ENCODE results near the gene RFTN1. TPM values are rescaled to one million over a fixed set of nuclear protein-coding genes. Genes with fewer than 3 reads are reported as not detected.

RFTN1 gene
- total RNA-seq, 4 donors from 2014 or later = 11.2 to 39.5 (median 25.6) TPM

DNA sequence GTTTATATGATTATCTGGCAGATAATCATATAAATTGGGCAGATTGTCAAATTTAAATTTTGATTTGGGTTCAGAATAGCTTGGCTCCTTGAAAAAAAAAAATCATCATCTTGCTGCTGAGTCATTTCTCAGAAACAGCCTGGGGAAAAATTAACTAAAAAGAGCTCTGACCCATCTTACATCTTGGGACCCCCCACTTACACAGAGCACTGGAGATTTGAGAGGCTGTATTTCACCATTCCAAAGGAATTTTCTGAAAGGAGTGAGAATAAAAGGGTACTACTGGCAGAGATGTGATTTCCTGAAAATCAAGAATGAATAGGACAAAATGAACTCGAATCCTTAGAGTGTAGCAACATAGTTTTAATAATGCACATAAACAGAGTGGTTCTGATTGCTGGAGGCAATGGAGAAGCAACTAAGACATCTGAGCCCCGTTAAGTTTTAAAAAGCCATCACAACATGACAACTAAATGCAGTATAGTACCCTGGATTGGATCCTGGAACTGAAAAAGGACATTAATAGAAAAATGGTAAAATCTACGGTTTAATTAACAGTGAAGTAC is 97.5 kb downstream of the RFTN1 start:
- intact Hi-C loops (cut with DNase I; ENCODE audit: low total_unique reads) = no loop called here
- no peak for DNase-seq (ENCODE audit: low spot score in 2 of 2)
- TF ChIP-seq POLR2A (IDR thresholded peaks at IDR 0.05) = no peak
- TF ChIP-seq, protein P1, sequence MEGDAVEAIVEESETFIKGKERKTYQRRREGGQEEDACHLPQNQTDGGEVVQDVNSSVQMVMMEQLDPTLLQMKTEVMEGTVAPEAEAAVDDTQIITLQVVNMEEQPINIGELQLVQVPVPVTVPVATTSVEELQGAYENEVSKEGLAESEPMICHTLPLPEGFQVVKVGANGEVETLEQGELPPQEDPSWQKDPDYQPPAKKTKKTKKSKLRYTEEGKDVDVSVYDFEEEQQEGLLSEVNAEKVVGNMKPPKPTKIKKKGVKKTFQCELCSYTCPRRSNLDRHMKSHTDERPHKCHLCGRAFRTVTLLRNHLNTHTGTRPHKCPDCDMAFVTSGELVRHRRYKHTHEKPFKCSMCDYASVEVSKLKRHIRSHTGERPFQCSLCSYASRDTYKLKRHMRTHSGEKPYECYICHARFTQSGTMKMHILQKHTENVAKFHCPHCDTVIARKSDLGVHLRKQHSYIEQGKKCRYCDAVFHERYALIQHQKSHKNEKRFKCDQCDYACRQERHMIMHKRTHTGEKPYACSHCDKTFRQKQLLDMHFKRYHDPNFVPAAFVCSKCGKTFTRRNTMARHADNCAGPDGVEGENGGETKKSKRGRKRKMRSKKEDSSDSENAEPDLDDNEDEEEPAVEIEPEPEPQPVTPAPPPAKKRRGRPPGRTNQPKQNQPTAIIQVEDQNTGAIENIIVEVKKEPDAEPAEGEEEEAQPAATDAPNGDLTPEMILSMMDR (IDR thresholded peaks at IDR 0.05) = no peak
- no peak overlapping the region for H3K4me3 ChIP-seq (ENCODE audit: low read depth, poor library complexity, severe bottlenecking)
- WGBS, 2 donors = 50 to 51% methylated on average over 3 of the region's 3 CpGs

DNA sequence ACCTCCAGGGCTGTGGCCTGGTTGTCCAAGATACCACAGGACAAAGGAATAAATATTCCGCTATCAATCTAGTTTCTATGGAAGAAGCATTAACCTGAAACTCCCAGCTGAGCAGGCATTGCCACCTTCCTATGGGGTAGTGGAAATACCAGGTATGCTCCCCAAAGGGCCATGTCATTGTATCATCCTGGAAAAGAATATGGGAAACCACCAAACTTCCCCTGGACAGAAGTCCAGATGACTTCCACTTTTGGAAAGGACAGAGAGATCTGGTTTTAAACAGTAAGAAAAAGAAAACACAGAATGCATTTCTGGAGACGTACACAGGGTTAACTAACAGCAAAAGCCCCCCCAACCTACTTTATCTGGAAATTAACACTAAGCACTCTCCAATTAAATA is 100.2 kb downstream of the RFTN1 start:
- H3K4me3 ChIP-seq (ENCODE audit: low read depth, poor library complexity, severe bottlenecking) = no peak overlapping the region
- WGBS, 2 donors = 91 to 92% methylated on average over 2 of the region's 2 CpGs
- DNase-seq (ENCODE audit: low spot score in 2 of 2) = no peak
- no peak for TF ChIP-seq POLR2A (IDR thresholded peaks at IDR 0.05)
- TF ChIP-seq, protein P1 (IDR thresholded peaks at IDR 0.05) = no peak
- intact Hi-C loops (cut with DNase I; ENCODE audit: low total_unique reads) = no loop called here

DNA sequence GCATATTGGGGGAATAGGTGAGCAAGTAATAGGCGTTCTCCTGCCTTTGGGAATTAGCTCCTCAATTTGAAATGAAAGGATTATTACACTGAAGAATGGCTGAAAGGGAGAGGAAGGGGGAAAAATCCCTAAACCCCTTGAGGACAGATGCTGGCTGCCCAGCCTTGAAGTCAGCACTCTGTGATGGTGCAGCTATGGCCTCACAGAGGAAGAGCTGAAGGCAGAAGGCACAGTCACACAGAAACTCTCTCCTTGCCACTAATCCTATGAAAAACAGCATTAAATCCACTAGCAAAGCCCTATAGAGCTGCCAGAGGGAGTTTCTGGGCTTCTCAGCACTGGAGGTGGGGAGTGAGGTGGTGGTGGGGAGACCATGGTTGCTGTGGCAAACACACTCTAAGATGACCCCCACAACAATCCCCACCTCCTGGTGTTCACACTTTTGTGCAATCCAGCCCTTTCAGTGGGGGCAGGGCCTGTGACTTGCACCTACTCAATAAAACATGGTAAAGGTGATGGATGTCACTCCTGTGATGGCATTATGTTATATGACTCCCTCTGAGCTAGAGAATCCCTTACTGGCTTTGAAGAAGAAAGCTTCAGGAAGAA is 101.2 kb downstream of the RFTN1 start:
- intact Hi-C loops (cut with DNase I; ENCODE audit: low total_unique reads) = no loop called here
- WGBS, 2 donors = 88 to 91% methylated on average over 1 of the region's 1 CpG
- TF ChIP-seq, protein P1 (IDR thresholded peaks at IDR 0.05) = no peak
- no peak for TF ChIP-seq POLR2A (IDR thresholded peaks at IDR 0.05)
- DNase-seq (ENCODE audit: low spot score in 2 of 2) = no peak
- no peak overlapping the region for H3K4me3 ChIP-seq (ENCODE audit: low read depth, poor library complexity, severe bottlenecking)

DNA sequence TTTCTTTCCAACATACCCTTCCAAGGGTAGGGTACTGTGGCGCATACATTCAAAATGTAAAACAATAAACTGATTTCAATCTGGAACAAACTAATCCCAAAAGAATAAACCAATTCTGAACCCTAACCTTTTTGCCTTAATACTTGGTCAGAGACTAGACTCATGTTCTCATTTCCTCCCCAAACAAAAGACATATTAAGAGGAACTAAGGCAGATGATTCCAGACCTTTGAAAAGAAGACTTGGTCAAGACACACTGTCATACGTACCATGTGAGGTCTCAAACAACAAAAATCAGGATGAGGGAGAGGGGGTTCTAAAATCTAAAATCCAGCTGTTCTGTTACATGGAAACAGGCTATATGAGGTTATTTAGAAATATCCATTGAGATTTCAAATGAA is 102.1 kb downstream of the RFTN1 start:
- TF ChIP-seq, protein P1 (IDR thresholded peaks at IDR 0.05) = no peak
- TF ChIP-seq POLR2A (IDR thresholded peaks at IDR 0.05) = no peak
- H3K4me3 ChIP-seq (ENCODE audit: low read depth, poor library complexity, severe bottlenecking) = no peak overlapping the region
- intact Hi-C loops (cut with DNase I; ENCODE audit: low total_unique reads) = no loop called here
- no peak for DNase-seq (ENCODE audit: low spot score in 2 of 2)
- 82 to 88% methylated on average over 2 of the region's 2 CpGs for WGBS, 2 donors

DNA sequence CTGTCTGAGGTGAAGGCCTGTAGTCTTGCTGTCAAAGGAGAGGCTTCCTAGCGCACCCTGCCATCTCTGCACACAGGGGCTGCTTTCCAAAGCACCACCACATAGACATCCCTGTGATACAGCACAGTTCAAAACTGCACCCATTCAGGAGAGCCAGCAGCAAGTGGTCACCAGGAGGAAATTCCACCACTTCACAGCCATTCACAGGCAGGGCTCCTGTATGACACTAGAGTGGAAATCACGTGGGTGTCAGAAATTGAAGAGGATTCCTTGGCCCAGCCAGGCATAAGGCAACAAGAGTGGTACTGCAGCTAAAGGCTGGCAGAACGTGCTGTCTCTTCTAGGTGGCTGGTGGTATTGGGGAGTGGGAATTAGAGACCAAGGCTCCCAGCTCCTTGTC is 102.8 kb downstream of the RFTN1 start:
- DNase-seq (ENCODE audit: low spot score in 2 of 2) = peak in 1 of 2 donors; percentile 59
- H3K4me3 ChIP-seq (ENCODE audit: low read depth, poor library complexity, severe bottlenecking) = no peak overlapping the region
- WGBS, 2 donors = 85 to 90% methylated on average over 3 of the region's 3 CpGs
- TF ChIP-seq, protein P1 (IDR thresholded peaks at IDR 0.05) = no peak
- TF ChIP-seq POLR2A (IDR thresholded peaks at IDR 0.05) = no peak
- intact Hi-C loops (cut with DNase I; ENCODE audit: low total_unique reads) = no loop called here

DNA sequence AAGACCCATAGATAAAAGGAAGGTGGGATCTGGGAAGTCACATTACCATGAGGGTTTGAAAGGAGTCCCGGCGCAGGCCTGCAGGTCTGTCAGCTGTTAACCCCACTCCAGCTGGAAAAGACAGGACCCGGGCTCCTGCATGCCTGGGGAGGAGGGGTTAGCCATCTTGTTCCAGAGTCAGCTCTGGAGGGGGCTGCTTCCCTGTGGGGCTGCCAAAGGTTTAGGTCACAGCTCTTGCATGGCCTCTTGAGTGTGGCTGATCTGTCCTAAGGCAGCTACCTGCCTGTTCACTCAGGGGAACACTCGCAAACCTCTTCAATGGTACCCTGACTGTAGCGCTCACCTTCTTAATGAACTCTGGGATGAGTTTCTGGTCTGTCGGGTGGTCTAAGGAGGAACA is 104.5 kb downstream of the RFTN1 start:
- no peak overlapping the region for H3K4me3 ChIP-seq (ENCODE audit: low read depth, poor library complexity, severe bottlenecking)
- intact Hi-C loops (cut with DNase I; ENCODE audit: low total_unique reads) = no loop called here
- DNase-seq (ENCODE audit: low spot score in 2 of 2) = peak in 1 of 2 donors; percentile 79
- 93 to 97% methylated on average over 6 of the region's 6 CpGs for WGBS, 2 donors
- TF ChIP-seq, protein P1 (IDR thresholded peaks at IDR 0.05) = no peak
- TF ChIP-seq POLR2A (IDR thresholded peaks at IDR 0.05) = no peak

Data from lower leg skin (tissue), 4 donors.